HCT116 (cell line): Measurements from ENCODE around the gene TYW5. TPM values are rescaled to one million over a fixed set of nuclear protein-coding genes. Genes with fewer than 3 reads are reported as not detected.

Experiments used
- ATAC-seq: fragments of 200-7000 bp; cut with Tn5 transposase; 2 replicates; pipeline ENCODE4 v1.9.1; 2020; ENCODE audit warnings: mild to moderate bottlenecking, moderate library complexity
- BruUV-seq: library from RNA; stranded (reverse); fragments of 400-500 nt; replicated peaks from 2 replicates; lab custom pipeline; 2021; lab: Mats Ljungman, UMichigan
- CTCF ChIA-PET: fragments of 300-600 bp; sonication (Branson Sonifier 250); formaldehyde crosslinking; loops from one replicate; lab custom pipeline; 2021; ENCODE audit warnings: antibody characterized with exemption; lab: Charles Lee
- POLR2A ChIA-PET: fragments of 300-600, 350-600 bp; sonication (Branson Sonifier 250); formaldehyde crosslinking; loops from one replicate; lab custom pipeline; 2021; ENCODE audit warnings: antibody characterized with exemption; lab: Charles Lee
- RAD21 ChIA-PET, 2 experiments: fragments of 300-600 bp; sonication (Branson Sonifier 250); formaldehyde crosslinking; loops; one replicate each; lab custom pipeline; 2023; ENCODE audit warnings: low total read pairs in 2 of 2; ENCODE audit not compliant: uncharacterized antibody in 2 of 2, unreplicated experiment in 2 of 2, low non-redundant PET in 1 of 2; lab: Charles Lee
- DNase-seq: peaks from one replicate; pipeline ENCODE4 v3.0.0-alpha.2; 2010; ENCODE audit warnings: low read depth, low spot score
- H2AFZ ChIP-seq: fragments of 200-600 bp; shearing (Covaris generic), sonication (generic); 2 replicates; pipeline ENCODE4 v1.6.1; 2017; ENCODE audit warnings: low read depth, mixed run types, mixed read lengths, antibody characterized with exemption, low read length; ENCODE audit not compliant: poor library complexity, severe bottlenecking
- H3K27ac ChIP-seq: 2 replicates; pipeline ENCODE4 v1.5.1; 2012; ENCODE audit warnings: low read depth, low read length
- H3K27me3 ChIP-seq: fragments of 200-600 bp; sonication (generic); 2 replicates; pipeline ENCODE4 v1.6.1; 2016; ENCODE audit warnings: mixed run types, low read length, mixed read lengths; ENCODE audit not compliant: insufficient read depth
- H3K36me3 ChIP-seq, 2 experiments: fragments of 200-500 bp in 1 of 2; fragments of 200-600 bp in 1 of 2; sonication (Bioruptor generic) in 1 of 2; sonication (generic) in 1 of 2; 2 replicates each; pipeline versions ENCODE4 v1.5.1 to v1.6.1; 2014 to 2016; ENCODE audit warnings: low read length in 2 of 2, inconsistent platforms in 1 of 2, mixed read lengths in 1 of 2, mixed run types in 1 of 2; ENCODE audit not compliant: insufficient read depth in 2 of 2, control insufficient read depth in 1 of 2
- H3K4me1 ChIP-seq, 2 experiments: fragments of 200-600 bp in 1 of 2; sonication (generic) in 1 of 2; 2 replicates each; pipeline versions ENCODE4 v1.5.1 to v1.6.1; 2012 to 2017; ENCODE audit warnings: low read length in 2 of 2, inconsistent platforms in 1 of 2, mild to moderate bottlenecking in 1 of 2, mixed read lengths in 1 of 2, mixed run types in 1 of 2, moderate library complexity in 1 of 2; ENCODE audit not compliant: insufficient read depth in 2 of 2, control insufficient read depth in 1 of 2
- H3K4me2 ChIP-seq: fragments of 200-600 bp; sonication (generic); 2 replicates; pipeline ENCODE4 v1.6.1; 2017; ENCODE audit warnings: mixed run types, low read length, mixed read lengths
- H3K4me3 ChIP-seq, 2 experiments: fragments of 200-600 bp in 1 of 2; sonication (generic) in 1 of 2; replicated peaks in 1 of 2; 2 replicates each; pipeline ENCODE4 v1.5.1; 2011 to 2016; ENCODE audit warnings: low read length in 2 of 2, control low read depth in 1 of 2, low read depth in 1 of 2, mild to moderate bottlenecking in 1 of 2, mixed read lengths in 1 of 2, mixed run types in 1 of 2
- H3K79me2 ChIP-seq: fragments of 200-600 bp; sonication (generic); 2 replicates; pipeline ENCODE4 v1.6.1; 2017; ENCODE audit warnings: mild to moderate bottlenecking, mixed run types, low read length, moderate library complexity, mixed read lengths; ENCODE audit not compliant: insufficient read depth
- H3K9ac ChIP-seq: fragments of 200-600 bp; sonication (generic); 2 replicates; pipeline ENCODE4 v1.6.1; 2016; ENCODE audit warnings: low read length, mixed read lengths
- H3K9me2 ChIP-seq: fragments of 200-600 bp; sonication (generic), shearing (Covaris generic); 2 replicates; pipeline ENCODE4 v1.6.1; 2017; ENCODE audit warnings: mixed run types, mild to moderate bottlenecking, moderate library complexity; ENCODE audit not compliant: insufficient read depth
- H3K9me3 ChIP-seq, 2 experiments: fragments of 200-500 bp in 1 of 2; fragments of 200-600 bp in 1 of 2; sonication (Bioruptor generic) in 1 of 2; sonication (generic) in 1 of 2; 2 replicates each; pipeline ENCODE4 v1.6.1; 2014 to 2017; ENCODE audit warnings: low read length in 2 of 2, mixed read lengths in 2 of 2, inconsistent platforms in 1 of 2, low read depth in 1 of 2, mild to moderate bottlenecking in 1 of 2, mixed run types in 1 of 2, moderate library complexity in 1 of 2; ENCODE audit not compliant: control insufficient read depth in 1 of 2, insufficient read depth in 1 of 2
- H4K20me1 ChIP-seq: fragments of 200-600 bp; sonication (generic), shearing (Covaris generic); 2 replicates; pipeline ENCODE4 v1.6.1; 2017; ENCODE audit warnings: mixed run types, mild to moderate bottlenecking, moderate library complexity; ENCODE audit not compliant: insufficient read depth
- CBX3 ChIP-seq: IDR thresholded peaks from 2 replicates; pipeline ENCODE4 v1.6.1; 2012; ENCODE audit warnings: low read depth
- CEBPB ChIP-seq: IDR thresholded peaks from 2 replicates; pipeline ENCODE4 v1.6.1; 2012; ENCODE audit warnings: low read depth
- ELF1 ChIP-seq: IDR thresholded peaks from 2 replicates; pipeline ENCODE4 v1.6.1; 2012; ENCODE audit warnings: low read depth, borderline replicate concordance
- EZH2 ChIP-seq: fragments of 200-600 bp; sonication (generic); IDR thresholded peaks from 2 replicates; pipeline ENCODE4 v1.6.1; 2017; ENCODE audit warnings: antibody characterized with exemption, mixed run types
- JUND ChIP-seq: IDR thresholded peaks from 2 replicates; pipeline ENCODE4 v1.6.1; 2012
- POLR2A ChIP-seq: IDR thresholded peaks from 2 replicates; pipeline ENCODE4 v1.7.0; 2011; ENCODE audit warnings: borderline replicate concordance; ENCODE audit not compliant: insufficient read depth, insufficient read length; ENCODE audit errors: extremely low read depth
- POLR2AphosphoS5 ChIP-seq: IDR thresholded peaks from 2 replicates; pipeline ENCODE4 v1.6.1; 2011; ENCODE audit warnings: mild to moderate bottlenecking, low read depth, low read length, moderate library complexity
- RAD21 ChIP-seq: IDR thresholded peaks from 2 replicates; pipeline ENCODE4 v1.6.1; 2012; ENCODE audit warnings: low read depth, mild to moderate bottlenecking
- SIN3A ChIP-seq: IDR thresholded peaks from 2 replicates; pipeline ENCODE4 v1.6.1; 2012; ENCODE audit warnings: low read depth
- SP1 ChIP-seq: IDR thresholded peaks from 2 replicates; pipeline ENCODE4 v1.6.1; 2012; ENCODE audit warnings: low read depth
- SRF ChIP-seq: IDR thresholded peaks from 2 replicates; pipeline ENCODE4 v1.6.1; 2012; ENCODE audit warnings: low read depth
- TCF7L2 ChIP-seq: IDR thresholded peaks from 2 replicates; pipeline ENCODE4 v1.7.0; 2011; ENCODE audit warnings: borderline replicate concordance, inconsistent platforms; ENCODE audit not compliant: insufficient read depth, insufficient read length; ENCODE audit errors: extremely low read depth
- YY1 ChIP-seq: IDR thresholded peaks from 2 replicates; pipeline ENCODE4 v1.6.1; 2011; ENCODE audit warnings: low read length, low read depth, moderate library complexity, mild to moderate bottlenecking; ENCODE audit not compliant: insufficient replicate concordance; ENCODE audit errors: extremely low read depth
- ZFX ChIP-seq: fragments of 450-650 bp; IDR thresholded peaks from 2 replicates; pipeline ENCODE4 v1.6.1; 2017
- intact Hi-C: fragments of 100-400 bp; cut with micrococcal nuclease; formaldehyde crosslinking; loops from 2 replicates; pipeline ENCODE4 v1.10.0; 2022
- total RNA-seq: library from RNA; stranded (reverse); gene quantifications from one replicate; pipeline ENCODE4 v1.2.1, GENCODE V29; 2021; ENCODE audit not compliant: unreplicated experiment
- TF ChIP-seq, protein P1 (sequence below): IDR thresholded peaks from 2 replicates; pipeline ENCODE4 v1.6.1; 2012; ENCODE audit warnings: low read depth
- TF ChIP-seq, protein P2 (sequence below): IDR thresholded peaks from 2 replicates; pipeline ENCODE4 v1.6.1; 2012
- TF ChIP-seq, protein P3 (sequence below), 3 experiments: fragments of 200-600 bp in 1 of 3; sonication (generic) in 1 of 3; IDR thresholded peaks in 2 of 3; conservative IDR thresholded peaks in 1 of 3; 2 replicates each; pipeline ENCODE4 v1.5.1; 2012 to 2017; ENCODE audit warnings: low read depth in 2 of 3, low read length in 2 of 3, antibody characterized with exemption in 1 of 3, borderline replicate concordance in 1 of 3, control low read depth in 1 of 3, mild to moderate bottlenecking in 1 of 3, mixed read lengths in 1 of 3, mixed run types in 1 of 3, moderate library complexity in 1 of 3; ENCODE audit not compliant: insufficient read depth in 1 of 3
- TF ChIP-seq, protein P4 (sequence below): IDR thresholded peaks from 2 replicates; pipeline ENCODE4 v1.6.1; 2012

Gene TYW5
- total RNA-seq, 1 experiment from 2014 or later: 7.7 TPM

DNA sequence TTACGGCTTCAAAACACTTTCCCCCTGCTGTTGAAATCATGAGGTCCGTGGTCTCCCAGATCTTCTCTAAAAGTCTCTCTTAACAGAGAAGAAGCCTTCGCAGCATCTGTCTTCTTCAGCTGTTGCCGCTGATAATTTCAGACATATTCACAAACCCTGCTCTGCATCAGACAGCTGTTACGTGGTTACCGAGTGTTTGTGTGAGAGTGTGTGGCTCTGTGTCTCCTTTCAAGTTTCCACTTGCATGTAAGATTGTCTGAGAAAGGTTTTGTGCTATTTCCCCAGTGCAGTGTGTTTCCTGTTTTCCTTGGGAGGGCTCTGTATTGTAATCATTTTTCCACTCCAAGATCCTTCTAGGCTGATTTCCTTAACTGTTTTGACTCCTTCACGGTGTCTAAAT lies 32.9 kb upstream of the TYW5 start:
- Histone ChIP-seq H3K79me2 (no peaks in the 10 kb centered on the region), H3K27me3 (no peaks in the 10 kb centered on the region), H3K9ac (no peak overlapping the region), H2AFZ (no peak overlapping the region), H4K20me1 (no peaks in the 10 kb centered on the region), H3K4me1 (peaks cover 0 to 8% of the 10 kb centered on the region in 2 experiments; a peak in 2 of 4 replicates), H3K9me3 (no peaks in the 10 kb centered on the region; a peak in 1 of 4 replicates), H3K27ac (no peak overlapping the region), H3K4me3 (no peak overlapping the region), H3K4me2 (no peak overlapping the region), H3K9me2 (no peaks in the 10 kb centered on the region), H3K36me3 (no peaks in the 10 kb centered on the region)
- POLR2A ChIA-PET: no interaction called here
- TF ChIP-seq YY1: no peak
- TF ChIP-seq SRF: no peak
- TF ChIP-seq POLR2A: no peak
- TF ChIP-seq ELF1: no peak
- no peak for TF ChIP-seq ZFX
- TF ChIP-seq RAD21: no peak
- no peak for TF ChIP-seq SP1
- TF ChIP-seq EZH2: no peak
- TF ChIP-seq POLR2AphosphoS5: no peak
- TF ChIP-seq, protein P1, sequence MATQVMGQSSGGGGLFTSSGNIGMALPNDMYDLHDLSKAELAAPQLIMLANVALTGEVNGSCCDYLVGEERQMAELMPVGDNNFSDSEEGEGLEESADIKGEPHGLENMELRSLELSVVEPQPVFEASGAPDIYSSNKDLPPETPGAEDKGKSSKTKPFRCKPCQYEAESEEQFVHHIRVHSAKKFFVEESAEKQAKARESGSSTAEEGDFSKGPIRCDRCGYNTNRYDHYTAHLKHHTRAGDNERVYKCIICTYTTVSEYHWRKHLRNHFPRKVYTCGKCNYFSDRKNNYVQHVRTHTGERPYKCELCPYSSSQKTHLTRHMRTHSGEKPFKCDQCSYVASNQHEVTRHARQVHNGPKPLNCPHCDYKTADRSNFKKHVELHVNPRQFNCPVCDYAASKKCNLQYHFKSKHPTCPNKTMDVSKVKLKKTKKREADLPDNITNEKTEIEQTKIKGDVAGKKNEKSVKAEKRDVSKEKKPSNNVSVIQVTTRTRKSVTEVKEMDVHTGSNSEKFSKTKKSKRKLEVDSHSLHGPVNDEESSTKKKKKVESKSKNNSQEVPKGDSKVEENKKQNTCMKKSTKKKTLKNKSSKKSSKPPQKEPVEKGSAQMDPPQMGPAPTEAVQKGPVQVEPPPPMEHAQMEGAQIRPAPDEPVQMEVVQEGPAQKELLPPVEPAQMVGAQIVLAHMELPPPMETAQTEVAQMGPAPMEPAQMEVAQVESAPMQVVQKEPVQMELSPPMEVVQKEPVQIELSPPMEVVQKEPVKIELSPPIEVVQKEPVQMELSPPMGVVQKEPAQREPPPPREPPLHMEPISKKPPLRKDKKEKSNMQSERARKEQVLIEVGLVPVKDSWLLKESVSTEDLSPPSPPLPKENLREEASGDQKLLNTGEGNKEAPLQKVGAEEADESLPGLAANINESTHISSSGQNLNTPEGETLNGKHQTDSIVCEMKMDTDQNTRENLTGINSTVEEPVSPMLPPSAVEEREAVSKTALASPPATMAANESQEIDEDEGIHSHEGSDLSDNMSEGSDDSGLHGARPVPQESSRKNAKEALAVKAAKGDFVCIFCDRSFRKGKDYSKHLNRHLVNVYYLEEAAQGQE: no peak
- TF ChIP-seq TCF7L2: no peak
- TF ChIP-seq, protein P2, sequence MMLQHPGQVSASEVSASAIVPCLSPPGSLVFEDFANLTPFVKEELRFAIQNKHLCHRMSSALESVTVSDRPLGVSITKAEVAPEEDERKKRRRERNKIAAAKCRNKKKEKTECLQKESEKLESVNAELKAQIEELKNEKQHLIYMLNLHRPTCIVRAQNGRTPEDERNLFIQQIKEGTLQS: no peak
- TF ChIP-seq, protein P3, sequence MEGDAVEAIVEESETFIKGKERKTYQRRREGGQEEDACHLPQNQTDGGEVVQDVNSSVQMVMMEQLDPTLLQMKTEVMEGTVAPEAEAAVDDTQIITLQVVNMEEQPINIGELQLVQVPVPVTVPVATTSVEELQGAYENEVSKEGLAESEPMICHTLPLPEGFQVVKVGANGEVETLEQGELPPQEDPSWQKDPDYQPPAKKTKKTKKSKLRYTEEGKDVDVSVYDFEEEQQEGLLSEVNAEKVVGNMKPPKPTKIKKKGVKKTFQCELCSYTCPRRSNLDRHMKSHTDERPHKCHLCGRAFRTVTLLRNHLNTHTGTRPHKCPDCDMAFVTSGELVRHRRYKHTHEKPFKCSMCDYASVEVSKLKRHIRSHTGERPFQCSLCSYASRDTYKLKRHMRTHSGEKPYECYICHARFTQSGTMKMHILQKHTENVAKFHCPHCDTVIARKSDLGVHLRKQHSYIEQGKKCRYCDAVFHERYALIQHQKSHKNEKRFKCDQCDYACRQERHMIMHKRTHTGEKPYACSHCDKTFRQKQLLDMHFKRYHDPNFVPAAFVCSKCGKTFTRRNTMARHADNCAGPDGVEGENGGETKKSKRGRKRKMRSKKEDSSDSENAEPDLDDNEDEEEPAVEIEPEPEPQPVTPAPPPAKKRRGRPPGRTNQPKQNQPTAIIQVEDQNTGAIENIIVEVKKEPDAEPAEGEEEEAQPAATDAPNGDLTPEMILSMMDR (IDR thresholded peaks at IDR 0.05 in 2 of 3, conservative IDR thresholded peaks at IDR 0.05 in 1 of 3; ENCODE audit: borderline replicate concordance in 1 of 3, insufficient read depth in 1 of 3, low read depth in 2 of 3, low read length in 2 of 3): no peak
- no peak for TF ChIP-seq JUND
- TF ChIP-seq, protein P4, sequence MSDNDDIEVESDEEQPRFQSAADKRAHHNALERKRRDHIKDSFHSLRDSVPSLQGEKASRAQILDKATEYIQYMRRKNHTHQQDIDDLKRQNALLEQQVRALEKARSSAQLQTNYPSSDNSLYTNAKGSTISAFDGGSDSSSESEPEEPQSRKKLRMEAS: no peak
- TF ChIP-seq CBX3: no peak
- TF ChIP-seq CEBPB: no peak
- TF ChIP-seq SIN3A: no peak
- DNase-seq (no peak), ATAC-seq (no peak)
- RAD21 ChIA-PET: no interaction called here
- no TSS peak for BruUV-seq
- CTCF ChIA-PET: interaction anchor here (4.5 kb wide), 1 partner anchor 494 kb away, joined by 60 read pairs; no protein-coding TSS in a partner anchor
- intact Hi-C loops: no loop called here
